Suprapubic skin (tissue), 4 donors: ENCODE measurements around the gene PTPRD.

Experiments used
- EP300 ChIP-seq: sonication (generic); formaldehyde crosslinking; IDR thresholded peaks from one replicate; pipeline ENCODE4 v1.6.1; 2017; ENCODE audit warnings: antibody characterized with exemption
- POLR2A ChIP-seq, 2 donors: fragments of 450-650 bp; IDR thresholded peaks; one replicate each; pipeline ENCODE4 v1.6.1; 2017; ENCODE audit warnings: antibody characterized with exemption in 2 of 2, mild to moderate bottlenecking in 2 of 2, moderate library complexity in 2 of 2
- POLR2AphosphoS5 ChIP-seq, 3 donors: sonication (generic); formaldehyde crosslinking; IDR thresholded peaks; one replicate each; pipeline ENCODE4 v1.6.1; 2017; ENCODE audit warnings: antibody characterized with exemption in 3 of 3
- TF ChIP-seq, protein P1 (sequence below), 2 donors: fragments of 200-600 bp in 1 of 2; fragments of 450-650 bp in 1 of 2; sonication (generic) in 1 of 2; IDR thresholded peaks; one replicate each; pipeline ENCODE4 v1.5.1; 2016 to 2019; ENCODE audit warnings: antibody characterized with exemption in 2 of 2, mild to moderate bottlenecking in 1 of 2, moderate library complexity in 1 of 2

DNA sequence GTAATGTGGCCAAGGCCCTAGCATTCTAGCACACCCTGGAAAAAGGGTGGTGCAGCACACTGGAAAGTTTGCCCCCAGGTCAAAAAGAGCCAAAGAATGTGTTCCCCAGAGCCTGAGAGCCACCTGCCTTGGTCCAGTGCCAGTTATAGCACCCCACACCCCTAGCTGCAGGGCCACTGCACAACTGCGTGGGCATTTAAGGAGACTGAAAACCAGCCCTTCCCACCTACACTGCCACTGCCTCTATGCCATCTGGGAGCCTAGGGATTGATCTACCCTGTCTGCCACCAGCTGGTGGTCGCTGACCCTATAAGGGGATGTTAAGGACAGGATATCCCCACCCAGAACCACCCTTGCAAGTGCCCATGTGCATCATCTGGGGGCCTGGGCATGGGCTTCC lies 38.2 kb upstream of the PTPRD start:
- TF ChIP-seq, protein P1, sequence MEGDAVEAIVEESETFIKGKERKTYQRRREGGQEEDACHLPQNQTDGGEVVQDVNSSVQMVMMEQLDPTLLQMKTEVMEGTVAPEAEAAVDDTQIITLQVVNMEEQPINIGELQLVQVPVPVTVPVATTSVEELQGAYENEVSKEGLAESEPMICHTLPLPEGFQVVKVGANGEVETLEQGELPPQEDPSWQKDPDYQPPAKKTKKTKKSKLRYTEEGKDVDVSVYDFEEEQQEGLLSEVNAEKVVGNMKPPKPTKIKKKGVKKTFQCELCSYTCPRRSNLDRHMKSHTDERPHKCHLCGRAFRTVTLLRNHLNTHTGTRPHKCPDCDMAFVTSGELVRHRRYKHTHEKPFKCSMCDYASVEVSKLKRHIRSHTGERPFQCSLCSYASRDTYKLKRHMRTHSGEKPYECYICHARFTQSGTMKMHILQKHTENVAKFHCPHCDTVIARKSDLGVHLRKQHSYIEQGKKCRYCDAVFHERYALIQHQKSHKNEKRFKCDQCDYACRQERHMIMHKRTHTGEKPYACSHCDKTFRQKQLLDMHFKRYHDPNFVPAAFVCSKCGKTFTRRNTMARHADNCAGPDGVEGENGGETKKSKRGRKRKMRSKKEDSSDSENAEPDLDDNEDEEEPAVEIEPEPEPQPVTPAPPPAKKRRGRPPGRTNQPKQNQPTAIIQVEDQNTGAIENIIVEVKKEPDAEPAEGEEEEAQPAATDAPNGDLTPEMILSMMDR (IDR thresholded peaks at IDR 0.05), result no peak
- no peak for TF ChIP-seq POLR2A (IDR thresholded peaks at IDR 0.05)
- no peak for TF ChIP-seq POLR2AphosphoS5 (IDR thresholded peaks at IDR 0.05)
- TF ChIP-seq EP300, result no peak
